B cell (primary cell): Measurements from ENCODE around the gene SSU72. TPM values are rescaled to one million over a fixed set of nuclear protein-coding genes. Genes with fewer than 3 reads are reported as not detected.

ENCODE experiments used
- ATAC-seq: fragments of 200-7000 bp; cut with Tn5 transposase; one replicate; pipeline ENCODE4 v1.10.0; 2021; ENCODE audit warnings: low read depth, mild to moderate bottlenecking, moderate number of reproducible peaks, moderate library complexity
- CTCF ChIA-PET: fragments of 350-600 bp; sonication (Branson Sonifier 250); formaldehyde crosslinking; loops from one replicate; lab custom pipeline; 2021; ENCODE audit warnings: antibody characterized with exemption, inconsistent platforms; lab: Charles Lee
- POLR2A ChIA-PET: fragments of 350-600 bp; sonication (Branson Sonifier 250); formaldehyde crosslinking; loops from one replicate; lab custom pipeline; 2021; ENCODE audit warnings: antibody characterized with exemption; lab: Charles Lee
- DNase-seq: peaks from one replicate; pipeline ENCODE4 v3.0.0; 2013
- H2AFZ ChIP-seq: 2 replicates; pipeline ENCODE4 v1.6.1; 2012; ENCODE audit warnings: mild to moderate bottlenecking, low read depth, low read length; ENCODE audit not compliant: insufficient read depth, poor library complexity, severe bottlenecking
- H3K27ac ChIP-seq, 2 donors: 1 replicate in 1 of 2; 2 replicates in 1 of 2; pipeline ENCODE4 v1.5.1; 2012 to 2013; ENCODE audit warnings: low read length in 2 of 2, mild to moderate bottlenecking in 2 of 2, moderate library complexity in 1 of 2
- H3K27me3 ChIP-seq, 4 experiments: fragments of 200-600 bp in 1 of 4; sonication (generic) in 1 of 4; replicated peaks in 1 of 4; 1 replicate in 2 of 4; 2 replicates in 2 of 4; pipeline versions ENCODE4 v1.6.1 to v1.7.0; 2013 to 2016; ENCODE audit warnings: low read length in 3 of 4, mild to moderate bottlenecking in 2 of 4, mixed read lengths in 1 of 4, moderate library complexity in 1 of 4; ENCODE audit not compliant: insufficient read depth in 4 of 4, control insufficient read depth in 3 of 4; ENCODE audit errors: control extremely low read depth in 1 of 4
- H3K36me3 ChIP-seq, 2 experiments: replicated peaks in 1 of 2; 1 replicate in 1 of 2; 2 replicates in 1 of 2; pipeline versions ENCODE4 v1.6.1 to v1.7.1; 2013; ENCODE audit warnings: low read length in 1 of 2; ENCODE audit not compliant: insufficient read depth in 2 of 2, control insufficient read depth in 1 of 2; ENCODE audit errors: control extremely low read depth in 1 of 2, extremely low read depth in 1 of 2
- H3K4me1 ChIP-seq, 2 donors: fragments of 200-600 bp in 1 of 2; sonication (generic) in 1 of 2; 1 replicate in 1 of 2; 2 replicates in 1 of 2; pipeline versions ENCODE4 v1.5.1 to v1.6.1; 2013 to 2017; ENCODE audit warnings: low read length in 2 of 2; ENCODE audit not compliant: control insufficient read depth in 2 of 2, insufficient read depth in 2 of 2
- H3K4me2 ChIP-seq: replicated peaks from 2 replicates; pipeline ENCODE3; 2012; ENCODE audit warnings: mild to moderate bottlenecking, low read depth, low read length; ENCODE audit not compliant: poor library complexity, severe bottlenecking
- H3K4me3 ChIP-seq, 5 experiments: fragments of 200-600 bp in 1 of 5; sonication (generic) in 1 of 5; 1 replicate in 3 of 5; 2 replicates in 2 of 5; pipeline versions ENCODE4 v1.5.1 to v1.7.0; 2011 to 2016; ENCODE audit warnings: low read length in 4 of 5, mild to moderate bottlenecking in 4 of 5, low read depth in 2 of 5, control low read depth in 1 of 5, moderate library complexity in 1 of 5; ENCODE audit not compliant: insufficient read depth in 1 of 5; ENCODE audit errors: control extremely low read depth in 1 of 5, extremely low read depth in 1 of 5
- H3K79me2 ChIP-seq: fragments of 200-600 bp; sonication (generic); one replicate; pipeline ENCODE4 v1.6.0; 2016; ENCODE audit warnings: low read length; ENCODE audit not compliant: control insufficient read depth, insufficient read depth
- H3K9ac ChIP-seq: fragments of 200-600 bp; sonication (generic); 2 replicates; pipeline ENCODE4 v1.6.1; 2017; ENCODE audit warnings: mild to moderate bottlenecking, low read length, moderate library complexity
- H3K9me3 ChIP-seq, 3 donors: one replicate each; pipeline versions ENCODE4 v1.6.1 to v1.7.1; 2013; ENCODE audit warnings: low read length in 2 of 3; ENCODE audit not compliant: control insufficient read depth in 2 of 3, insufficient read depth in 1 of 3; ENCODE audit errors: control extremely low read depth in 1 of 3
- H4K20me1 ChIP-seq: 2 replicates; pipeline ENCODE4 v1.6.0; 2012; ENCODE audit warnings: mild to moderate bottlenecking, low read length; ENCODE audit not compliant: insufficient read depth, control insufficient read depth, poor library complexity, severe bottlenecking
- H3K27ac Mint-ChIP-seq: one replicate; pipeline ENCODE4 v1.8.0; 2021; ENCODE audit warnings: mixed read lengths
- H3K27me3 Mint-ChIP-seq: one replicate; pipeline ENCODE4 v1.8.0; 2021; ENCODE audit warnings: mixed read lengths
- H3K4me1 Mint-ChIP-seq: one replicate; pipeline ENCODE4 v1.8.0; 2021; ENCODE audit warnings: mixed read lengths
- H3K4me3 Mint-ChIP-seq: one replicate; pipeline ENCODE4 v1.8.0; 2021; ENCODE audit warnings: mixed read lengths
- H3K9me3 Mint-ChIP-seq: one replicate; pipeline ENCODE4 v1.8.0; 2022; ENCODE audit warnings: mixed read lengths; ENCODE audit not compliant: insufficient read depth
- CTCF ChIP-seq: fragments of 200-600 bp; IDR thresholded peaks from one replicate; pipeline ENCODE4 v1.8.0; 2022; ENCODE audit warnings: antibody characterized with exemption, mild to moderate bottlenecking
- EZH2 ChIP-seq: IDR thresholded peaks from 2 replicates; pipeline ENCODE4 v1.6.1; 2012; ENCODE audit warnings: borderline replicate concordance, low read depth, mild to moderate bottlenecking, moderate library complexity, low read length; ENCODE audit not compliant: insufficient read depth, poor library complexity, severe bottlenecking
- WGBS: methylation state at CpG from one replicate; pipeline ENCODE4 v1.1.5; 2013; ENCODE audit warnings: missing lambda C conversion rate; ENCODE audit not compliant: insufficient coverage; 5-methylcytosine and 5-hydroxymethylcytosine counted together
- intact Hi-C: fragments of 100-400 bp; cut with micrococcal nuclease; formaldehyde crosslinking; loops from one replicate; pipeline ENCODE4 v1.10.0; 2022
- polyA plus RNA-seq: library from polyadenylated mRNA; depleted of rRNA; stranded (reverse); fragments of >200 nt; gene quantifications from 2 replicates; pipeline ENCODE4 v1.2.3, GENCODE V29; 2012
- total RNA-seq, 2 donors: library from RNA; stranded (reverse); fragments of 120-200 nt in 1 of 2; gene quantifications; 1 replicate in 1 of 2; 2 replicates in 1 of 2; pipeline versions ENCODE4 v1.2.3 to v1.2.4, GENCODE V29; 2013 to 2022

The SSU72 gene
- total and polyA plus RNA-seq, 2 donors (not counting 1 experiment from before 2014, with no cell fraction given) = 86.8 to 112 TPM

DNA sequence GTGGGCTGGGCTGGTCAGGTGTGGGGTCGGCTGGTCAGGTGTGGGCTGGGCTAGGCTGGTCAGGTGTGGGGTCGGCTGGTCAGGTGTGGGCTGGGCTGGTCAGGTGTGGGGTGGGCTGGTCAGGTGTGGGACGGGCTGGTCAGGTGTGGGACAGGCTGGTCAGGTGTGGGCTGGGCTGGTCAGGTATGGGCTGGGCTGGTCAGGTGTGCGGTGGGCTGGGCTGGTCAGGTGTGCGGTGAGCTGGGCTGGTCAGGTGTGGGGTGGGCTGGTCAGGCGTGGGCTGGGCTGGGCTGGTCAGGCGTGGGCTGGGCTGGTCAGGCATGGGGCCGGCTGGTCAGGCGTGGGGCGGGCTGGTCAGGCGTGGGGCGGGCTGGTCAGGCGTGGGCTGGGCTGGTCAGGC lies 31.6 kb upstream of the SSU72 start:
- no peak overlapping the region for H3K4me3 Mint-ChIP-seq
- ATAC-seq = no peak
- Histone ChIP-seq H3K36me3 (no peaks in the 10 kb centered on the region), H3K79me2 (no peaks in the 10 kb centered on the region), H2AFZ (no peak overlapping the region), H3K27ac (no peak overlapping the region), H3K4me3 (no peak overlapping the region), H3K9me3 (no peaks in the 10 kb centered on the region), H4K20me1 (no peaks in the 10 kb centered on the region), H3K27me3 (peaks cover 0 to 2% (median 0%) of the 10 kb centered on the region in 4 experiments), H3K9ac (no peak overlapping the region), H3K4me1 (peaks cover 19 to 26% of the 10 kb centered on the region in 2 donors), H3K4me2 (no peak overlapping the region)
- H3K4me1 Mint-ChIP-seq = peaks cover 26% of the 10 kb centered on the region
- DNase-seq = no peak
- no peak overlapping the region for H3K27ac Mint-ChIP-seq
- CTCF ChIA-PET = interaction anchor here (0.8 kb wide), 1 partner anchor 9 kb away, joined by 3 read pairs; the partner anchor contains the start of gene MIB2
- 98% methylated on average over 13 of the region's 13 CpGs for WGBS
- TF ChIP-seq CTCF (no peak), EZH2 (no peak)
- POLR2A ChIA-PET = interaction anchor here (1.0 kb wide), 1 partner anchor 24 kb away, joined by 6 read pairs; no protein-coding TSS in a partner anchor
- H3K9me3 Mint-ChIP-seq = no peaks in the 10 kb centered on the region
- no peaks in the 10 kb centered on the region for H3K27me3 Mint-ChIP-seq
- intact Hi-C loops = no loop called here

GRCh38 chr1:1605724-1606123 lies 31.1 kb upstream of the SSU72 start:
- H3K4me1 Mint-ChIP-seq = peaks cover 28% of the 10 kb centered on the region
- ATAC-seq (no peak), DNase-seq (no peak)
- no peaks in the 10 kb centered on the region for H3K27me3 Mint-ChIP-seq
- intact Hi-C loops = no loop called here
- Histone ChIP-seq H3K36me3 (no peaks in the 10 kb centered on the region), H3K9ac (no peak overlapping the region), H3K4me1 (peaks cover 19 to 28% of the 10 kb centered on the region in 2 donors), H4K20me1 (no peaks in the 10 kb centered on the region), H3K27ac (no peak overlapping the region), H3K9me3 (no peaks in the 10 kb centered on the region), H3K79me2 (no peaks in the 10 kb centered on the region), H3K27me3 (peaks cover 0 to 7% (median 2%) of the 10 kb centered on the region in 4 experiments), H2AFZ (no peak overlapping the region), H3K4me2 (no peak overlapping the region), H3K4me3 (no peak overlapping the region)
- ChIA-PET CTCF (no interaction called here), POLR2A (no interaction called here)
- H3K4me3 Mint-ChIP-seq = no peak overlapping the region
- H3K27ac Mint-ChIP-seq = no peak overlapping the region
- H3K9me3 Mint-ChIP-seq = no peaks in the 10 kb centered on the region
- WGBS = 93% methylated on average over 17 of the region's 17 CpGs
- no peak for TF ChIP-seq EZH2
- TF ChIP-seq CTCF = no peak
